IMR-90 (cell line): ENCODE data around the gene NT5DC3. TPM values are rescaled to one million over a fixed set of nuclear protein-coding genes. Genes with fewer than 3 reads are reported as not detected.

ENCODE experiments used
- ATAC-seq: fragments of 200-7000 bp; cut with Tn5 transposase; 2 replicates; pipeline ENCODE4 v1.9.1; 2020; ENCODE audit warnings: low read depth, mild to moderate bottlenecking, moderate library complexity
- BruUV-seq: library from RNA; stranded (reverse); fragments of 400-500 nt; replicated peaks from 2 replicates; lab custom pipeline; 2021; lab: Mats Ljungman, UMichigan
- CTCF ChIA-PET: fragments of 300-600 bp; formaldehyde crosslinking; extraction: SDS; loops from one replicate; lab custom pipeline; 2021; ENCODE audit warnings: antibody characterized with exemption; lab: Yijun Ruan, JAX
- POLR2A ChIA-PET: fragments of 300-600 bp; sonication (Branson Sonifier 250); formaldehyde crosslinking; loops from one replicate; lab custom pipeline; 2022; ENCODE audit warnings: antibody characterized with exemption; ENCODE audit not compliant: unreplicated experiment; lab: Charles Lee
- DNase-seq: peaks from one replicate; pipeline ENCODE4 v3.0.0; 2013
- H2AFZ ChIP-seq: replicated peaks from 2 replicates; pipeline ENCODE3; 2013; ENCODE audit warnings: low read length, mild to moderate bottlenecking; ENCODE audit not compliant: poor library complexity
- H2AK5ac ChIP-seq: 2 replicates; pipeline ENCODE4 v1.6.1; 2013; ENCODE audit warnings: low read depth, low read length, inconsistent platforms
- H2AK9ac ChIP-seq: replicated peaks from 2 replicates; pipeline ENCODE3; 2013; ENCODE audit warnings: mild to moderate bottlenecking, low read depth, low read length, moderate library complexity; ENCODE audit not compliant: poor library complexity
- H2BK120ac ChIP-seq: 2 replicates; pipeline ENCODE4 v1.6.1; 2013; ENCODE audit warnings: low read depth, low read length, inconsistent platforms
- H2BK15ac ChIP-seq: 3 replicates; pipeline ENCODE4 v1.6.1; 2013; ENCODE audit warnings: low read depth, low read length, inconsistent platforms
- H2BK20ac ChIP-seq: 2 replicates; pipeline ENCODE4 v1.6.1; 2013; ENCODE audit warnings: low read depth, mild to moderate bottlenecking, inconsistent platforms, low read length, moderate library complexity
- H2BK5ac ChIP-seq: 2 replicates; pipeline ENCODE4 v1.6.1; 2013; ENCODE audit warnings: mild to moderate bottlenecking, low read depth, low read length, inconsistent platforms; ENCODE audit not compliant: poor library complexity, severe bottlenecking
- H3K14ac ChIP-seq: replicated peaks from 2 replicates; pipeline ENCODE4 v1.6.1; 2013; ENCODE audit warnings: low read depth, low read length, inconsistent platforms
- H3K18ac ChIP-seq: 2 replicates; pipeline ENCODE4 v1.6.1; 2013; ENCODE audit warnings: low read depth, low read length, control low read depth
- H3K23ac ChIP-seq: 2 replicates; pipeline ENCODE4 v1.6.1; 2013; ENCODE audit warnings: low read depth, low read length, inconsistent platforms
- H3K27ac ChIP-seq: 2 replicates; pipeline ENCODE4 v1.5.1; 2013; ENCODE audit warnings: mild to moderate bottlenecking, control low read depth, low read length; ENCODE audit not compliant: insufficient read depth
- H3K27me3 ChIP-seq: 2 replicates; pipeline ENCODE4 v1.6.1; 2013; ENCODE audit warnings: low read length; ENCODE audit not compliant: control insufficient read depth, insufficient read depth
- H3K36me3 ChIP-seq: 2 replicates; pipeline ENCODE4 v1.6.1; 2013; ENCODE audit warnings: low read length, mixed read lengths; ENCODE audit not compliant: control insufficient read depth, insufficient read depth
- H3K4ac ChIP-seq: 2 replicates; pipeline ENCODE4 v1.6.1; 2013; ENCODE audit warnings: low read depth, low read length, inconsistent platforms
- H3K4me1 ChIP-seq: 2 replicates; pipeline ENCODE4 v1.6.1; 2013; ENCODE audit warnings: low read length, mixed read lengths; ENCODE audit not compliant: control insufficient read depth, insufficient read depth
- H3K4me2 ChIP-seq: 2 replicates; pipeline ENCODE4 v1.6.1; 2013; ENCODE audit warnings: low read depth, mild to moderate bottlenecking, control low read depth, low read length, moderate library complexity
- H3K4me3 ChIP-seq: 2 replicates; pipeline ENCODE4 v1.5.1; 2013; ENCODE audit warnings: low read depth, mild to moderate bottlenecking, control low read depth, low read length, moderate library complexity; ENCODE audit not compliant: insufficient read depth
- H3K56ac ChIP-seq: 2 replicates; pipeline ENCODE4 v1.6.1; 2013; ENCODE audit warnings: low read length, inconsistent platforms; ENCODE audit not compliant: insufficient read depth; ENCODE audit errors: extremely low read depth
- H3K79me1 ChIP-seq, 2 experiments: 2 replicates each; pipeline ENCODE4 v1.6.1; 2013; ENCODE audit warnings: low read length in 2 of 2, inconsistent platforms in 1 of 2, low read depth in 1 of 2
- H3K9ac ChIP-seq: 2 replicates; pipeline ENCODE4 v1.6.1; 2013; ENCODE audit warnings: low read depth, low read length, control low read depth
- H3K9me1 ChIP-seq: 2 replicates; pipeline ENCODE4 v1.6.1; 2013; ENCODE audit warnings: low read length, inconsistent platforms; ENCODE audit not compliant: insufficient read depth
- H3K9me3 ChIP-seq: 2 replicates; pipeline ENCODE4 v1.6.1; 2013; ENCODE audit warnings: low read length; ENCODE audit not compliant: control insufficient read depth, insufficient read depth
- H4K20me1 ChIP-seq: 2 replicates; pipeline ENCODE4 v1.6.1; 2013; ENCODE audit warnings: low read length, inconsistent platforms; ENCODE audit not compliant: insufficient read depth
- H4K5ac ChIP-seq: 2 replicates; pipeline ENCODE4 v1.6.1; 2013; ENCODE audit warnings: mild to moderate bottlenecking, low read depth, low read length, control low read depth
- H4K8ac ChIP-seq, 2 experiments: 2 replicates each; pipeline ENCODE4 v1.6.1; 2013; ENCODE audit warnings: low read depth in 2 of 2, low read length in 2 of 2, control low read depth in 1 of 2, inconsistent platforms in 1 of 2
- H4K91ac ChIP-seq: 2 replicates; pipeline ENCODE4 v1.6.1; 2013; ENCODE audit warnings: low read depth, low read length, inconsistent platforms; ENCODE audit not compliant: insufficient read depth
- CEBPB ChIP-seq: IDR thresholded peaks from 2 replicates; pipeline ENCODE4 v1.6.1; 2012; ENCODE audit warnings: low read depth, low read length, improper control_type of control experiment
- FOS ChIP-seq: fragments of 150-350 bp; IDR thresholded peaks from 2 replicates; pipeline ENCODE4 v1.6.1; 2016; ENCODE audit warnings: low read depth, low read length
- MAFK ChIP-seq: IDR thresholded peaks from 2 replicates; pipeline ENCODE4 v1.6.1; 2012; ENCODE audit warnings: low read depth, low read length, improper control_type of control experiment
- USF2 ChIP-seq: fragments of 150-350 bp; IDR thresholded peaks from 2 replicates; pipeline ENCODE4 v1.6.1; 2017; ENCODE audit warnings: mild to moderate bottlenecking, antibody characterized with exemption, low read length, low read depth
- WGBS, 2 experiments: methylation state at CpG; one replicate each; pipeline versions ENCODE4 v1.1.5 to v1.1.7; 2013; ENCODE audit warnings: missing lambda C conversion rate in 2 of 2; ENCODE audit not compliant: insufficient read length in 1 of 2; ENCODE audit errors: extremely low coverage in 2 of 2; 5-methylcytosine and 5-hydroxymethylcytosine counted together
- dilution Hi-C: fragments of 300-500 bp; cut with HindIII; formaldehyde crosslinking; loops from one replicate; pipeline ENCODE4 v1.14.3; 2018; ENCODE audit warnings: low sequenced_read_pairs; ENCODE audit not compliant: unreplicated experiment
- in situ Hi-C: fragments of 300-500 bp; cut with MboI; formaldehyde crosslinking; loops from 3 replicates; pipeline ENCODE4 v1.14.3; 2019; ENCODE audit warnings: low sequenced_read_pairs, inconsistent platforms, mixed read lengths
- intact Hi-C: fragments of 100-400 bp; cut with micrococcal nuclease; formaldehyde crosslinking; loops from 2 replicates; pipeline ENCODE4 v1.10.0; 2022
- polyA plus RNA-seq, 3 experiments: library from polyadenylated mRNA; depleted of rRNA; stranded (reverse); fragments of >200 nt; gene quantifications; 2 replicates each; pipeline ENCODE4 v1.2.3, GENCODE V29; 2012; ENCODE audit warnings: low replicate concordance in 1 of 3
- total RNA-seq: library from RNA; depleted of rRNA; stranded (reverse); fragments of >200 nt; gene quantifications from 2 replicates; pipeline ENCODE4 v1.2.3, GENCODE V29; 2012

The NT5DC3 gene
- total and polyA plus RNA-seq, 2 of the 4 experiments (the other 2 are of a cell fraction): 7.3 to 17.6 TPM

GRCh38 chr12:103799857-103800771 lies 40.9 kb downstream of the NT5DC3 start:
- dilution Hi-C loops: no loop called here

More at GRCh38 chr12:103799857-103800771, 40.9 kb downstream of the NT5DC3 start:
- H3K9ac ChIP-seq: no peak overlapping the region
- peak overlapping the region; percentile 57; the same call in 1 of the 2 replicates for H2BK20ac ChIP-seq
- H2BK5ac ChIP-seq: no peak overlapping the region
- no peak overlapping the region; the same call in 1 of the 2 replicates for H4K91ac ChIP-seq
- no peak overlapping the region for H3K4me3 ChIP-seq
- H3K18ac ChIP-seq: no peak overlapping the region; the same call in 1 of the 2 replicates
- peak overlapping the region; percentile 62; the same call in 1 of the 2 replicates for H3K23ac ChIP-seq
- H3K79me1 ChIP-seq: peaks cover 4 to 43% of the 10 kb centered on the region in 2 experiments; a peak in 3 of 4 replicates
- peak overlapping the region; percentile 31 for H2AK9ac ChIP-seq
- H4K5ac ChIP-seq: no peak overlapping the region
- 0 out of 2 replicates have a peak overlapping the region, but pooled peaks have one; percentile 31 for H2AK5ac ChIP-seq
- no TSS peak for BruUV-seq
- DNase-seq (peak; percentile 73), ATAC-seq (peak; percentile 27)
- H3K4me1 ChIP-seq: peaks cover 19% of the 10 kb centered on the region
- H3K56ac ChIP-seq: no peak overlapping the region
- H3K36me3 ChIP-seq: peaks cover 7% of the 10 kb centered on the region
- H3K4me2 ChIP-seq: no peak overlapping the region
- TF ChIP-seq FOS: no peak
- peak; percentile 96 for TF ChIP-seq CEBPB
- TF ChIP-seq MAFK: no peak
- 0 out of 2 replicates have a peak, but pooled peaks have one; percentile 22 for TF ChIP-seq USF2
- peak overlapping the region; percentile 42 for H2BK120ac ChIP-seq
- ChIA-PET CTCF (interaction anchor here (0.5 to 1.2 kb wide), 3 partner anchors 13 to 1840 kb away, joined by 3 to 6 read pairs (median 4); no protein-coding TSS in a partner anchor), POLR2A (no interaction called here)
- no peaks in the 10 kb centered on the region for H3K27me3 ChIP-seq
- H3K14ac ChIP-seq: peak overlapping the region; percentile 23
- in situ Hi-C loops: no loop called here
- H4K20me1 ChIP-seq: 0 out of 2 replicates have a peak, but pooled peaks cover 3% of the 10 kb centered on the region
- WGBS, 2 experiments: 35% methylated on average over 6 of the region's 16 CpGs; no CpG with 5 or more reads in 1 of the 2 experiments
- H3K9me1 ChIP-seq: peaks cover 14% of the 10 kb centered on the region
- intact Hi-C loops: no loop called here
- peak overlapping the region; percentile 0; the same call in 1 of the 2 replicates for H3K27ac ChIP-seq
- H3K9me3 ChIP-seq: no peaks in the 10 kb centered on the region
- H2BK15ac ChIP-seq: no peak overlapping the region; the same call in 2 of the 3 replicates
- H4K8ac ChIP-seq: peak overlapping the region in 1 of 2 experiments; percentile 28; a peak in 2 of 4 replicates
- H2AFZ ChIP-seq: peak overlapping the region; percentile 75
- peak overlapping the region; percentile 8; the same call in 1 of the 2 replicates for H3K4ac ChIP-seq
